Loucy (cell line): ENCODE results near the gene EIF4E2.

Experiments used
- EZH2phosphoT487 ChIP-seq: fragments of 200-600 bp; IDR thresholded peaks from 2 replicates; pipeline ENCODE4 v1.6.1; 2018; ENCODE audit warnings: antibody characterized with exemption, mild to moderate bottlenecking, moderate library complexity, borderline replicate concordance
- TF ChIP-seq, protein P1 (sequence below): fragments of 200-600 bp; sonication (generic); conservative IDR thresholded peaks from 2 replicates; pipeline ENCODE4 v1.5.1; 2014; ENCODE audit warnings: mild to moderate bottlenecking, antibody characterized with exemption, low read length

DNA sequence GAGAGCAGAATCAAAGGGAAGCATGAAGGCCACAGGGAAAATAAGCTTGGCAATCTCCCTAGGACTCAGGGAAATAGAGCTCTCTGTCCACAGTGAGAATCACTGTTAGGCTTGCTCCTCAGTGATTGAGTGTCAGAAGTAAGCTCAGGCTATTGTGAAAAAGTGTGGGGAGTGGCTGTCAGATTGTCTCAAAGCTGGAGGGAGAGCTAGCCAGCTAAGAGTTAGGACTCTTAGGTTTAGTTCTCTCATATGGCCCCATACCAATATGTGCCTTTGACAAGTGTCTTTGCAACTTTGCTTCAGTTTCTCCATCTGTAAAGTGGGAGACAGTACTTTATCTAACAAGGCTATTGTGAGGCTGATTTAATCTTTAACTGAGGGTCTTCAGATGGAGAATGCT, 17.2 kb downstream of the EIF4E2 start:
- TF ChIP-seq, protein P1, sequence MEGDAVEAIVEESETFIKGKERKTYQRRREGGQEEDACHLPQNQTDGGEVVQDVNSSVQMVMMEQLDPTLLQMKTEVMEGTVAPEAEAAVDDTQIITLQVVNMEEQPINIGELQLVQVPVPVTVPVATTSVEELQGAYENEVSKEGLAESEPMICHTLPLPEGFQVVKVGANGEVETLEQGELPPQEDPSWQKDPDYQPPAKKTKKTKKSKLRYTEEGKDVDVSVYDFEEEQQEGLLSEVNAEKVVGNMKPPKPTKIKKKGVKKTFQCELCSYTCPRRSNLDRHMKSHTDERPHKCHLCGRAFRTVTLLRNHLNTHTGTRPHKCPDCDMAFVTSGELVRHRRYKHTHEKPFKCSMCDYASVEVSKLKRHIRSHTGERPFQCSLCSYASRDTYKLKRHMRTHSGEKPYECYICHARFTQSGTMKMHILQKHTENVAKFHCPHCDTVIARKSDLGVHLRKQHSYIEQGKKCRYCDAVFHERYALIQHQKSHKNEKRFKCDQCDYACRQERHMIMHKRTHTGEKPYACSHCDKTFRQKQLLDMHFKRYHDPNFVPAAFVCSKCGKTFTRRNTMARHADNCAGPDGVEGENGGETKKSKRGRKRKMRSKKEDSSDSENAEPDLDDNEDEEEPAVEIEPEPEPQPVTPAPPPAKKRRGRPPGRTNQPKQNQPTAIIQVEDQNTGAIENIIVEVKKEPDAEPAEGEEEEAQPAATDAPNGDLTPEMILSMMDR: no peak
- TF ChIP-seq EZH2phosphoT487: no peak
